ENCODE measurements around the gene PALLD. TPM values are rescaled to one million over a fixed set of nuclear protein-coding genes. Genes with fewer than 3 reads are reported as not detected.

Gene PALLD
- total and polyA plus RNA-seq, 2 of the 8 experiments (the other 6 are each of a cell fraction or from before 2014, with no cell fraction given) = 10.5 to 25.0 TPM

GRCh38 chr4:168600796-168601583 lies 104.1 kb downstream of the PALLD start:
- H3K56ac ChIP-seq (replicated peaks; ENCODE audit: insufficient read length, low read depth, low read length) = no peak overlapping the region
- no peak overlapping the region for H2BK5ac ChIP-seq (ENCODE audit: low read depth, low read length)
- H4K91ac ChIP-seq (replicated peaks; ENCODE audit: insufficient read length, low read length) = no peak overlapping the region
- H3K4me2 ChIP-seq (ENCODE audit: insufficient read depth in 1 of 2, low read depth in 2 of 2, low read length in 2 of 2) = no peak overlapping the region
- no peak overlapping the region for H3K14ac ChIP-seq (ENCODE audit: insufficient read length)
- TF ChIP-seq BRCA1 (IDR thresholded peaks at IDR 0.05; ENCODE audit: low read depth, low read length) (no peak), TEAD4 (IDR thresholded peaks at IDR 0.05; ENCODE audit: low read depth, low read length) (no peak), CBX5 (IDR thresholded peaks at IDR 0.05; ENCODE audit: low read depth, low read length) (no peak), NRF1 (IDR thresholded peaks at IDR 0.05; ENCODE audit: low read depth, low read length) (no peak), KDM1A (IDR thresholded peaks at IDR 0.05; ENCODE audit: borderline replicate concordance, low read length) (no peak), RBBP5 (IDR thresholded peaks at IDR 0.05; ENCODE audit: borderline replicate concordance, low read depth, low read length) (no peak), SUZ12 (IDR thresholded peaks at IDR 0.05; ENCODE audit: low read length) (no peak), KDM4A (IDR thresholded peaks at IDR 0.05; ENCODE audit: low read depth, low read length, severe bottlenecking) (no peak), KDM5A (IDR thresholded peaks at IDR 0.05; ENCODE audit: low read length) (no peak), CEBPB (IDR thresholded peaks at IDR 0.05; ENCODE audit: low read depth, low read length) (no peak), TAF7 (optimal IDR thresholded peaks at IDR 0.05; ENCODE audit: borderline replicate concordance, low read depth, low read length) (no peak), MAFK (IDR thresholded peaks at IDR 0.05; ENCODE audit: low read depth, low read length) (no peak), RNF2 (IDR thresholded peaks at IDR 0.05; ENCODE audit: borderline replicate concordance, low read depth, low read length, missing control alignments, poor library complexity, severe bottlenecking) (no peak)
- peaks cover 0 to 3% (median 0%) of the 10 kb centered on the region in 4 experiments; a peak in 1 of 7 replicates for H3K4me1 ChIP-seq (replicated peaks in 1 of 4; ENCODE audit: control insufficient read depth in 3 of 4, insufficient read depth in 4 of 4, low read length in 3 of 4)
- DNase-seq (ENCODE audit: low read depth in 1 of 2, low spot score in 2 of 2) (no peak), FAIRE-seq (no peak)
- no peaks in the 10 kb centered on the region for H3K9me3 ChIP-seq (ENCODE audit: insufficient read depth in 2 of 2, low read depth in 1 of 2, low read length in 1 of 2)
- H3K18ac ChIP-seq (ENCODE audit: extremely low read depth, low read length) = no peak overlapping the region
- H3K9ac ChIP-seq (replicated peaks in 1 of 4; ENCODE audit: extremely low read depth in 1 of 4, low read depth in 3 of 4, low read length in 3 of 4) = no peak overlapping the region
- H2BK120ac ChIP-seq (replicated peaks; ENCODE audit: low read depth, low read length) = no peak overlapping the region
- no peak overlapping the region for H2BK12ac ChIP-seq (ENCODE audit: low read depth, low read length)
- H4K8ac ChIP-seq (ENCODE audit: extremely low read depth, insufficient read depth, low read length) = no peak overlapping the region
- no peak overlapping the region for H2BK15ac ChIP-seq (ENCODE audit: low read length)
- H2AFZ ChIP-seq (ENCODE audit: low read length) = no peak overlapping the region
- H3K4me3 ChIP-seq (ENCODE audit: extremely low read depth in 1 of 4, insufficient read depth in 2 of 4, low read depth in 3 of 4, low read length in 4 of 4) = no peak overlapping the region
- no peak overlapping the region for H2AK5ac ChIP-seq (ENCODE audit: low read depth, low read length)
- H4K5ac ChIP-seq (ENCODE audit: insufficient read length, low read depth, low read length) = no peak overlapping the region
- H3K23ac ChIP-seq (ENCODE audit: insufficient read length) = no peak overlapping the region
- 81% methylated on average over 5 of the region's 5 CpGs; no CpG with 5 or more reads in 1 of the 2 experiments for WGBS, 2 experiments (ENCODE audit: extremely low coverage in 1 of 2, insufficient coverage in 1 of 2, insufficient read length in 1 of 2, insufficient replicate concordance in 2 of 2, low coverage in 1 of 2, low lambda C conversion rate in 2 of 2, missing lambda C conversion rate in 1 of 2)
- ChIA-PET POLR2A (ENCODE audit: partially characterized antibody) (no interaction called here), CTCF (ENCODE audit: partially characterized antibody) (interaction anchor here (0.6 to 1.6 kb wide), 6 partner anchors 9 to 345 kb away, joined by 3 to 7 read pairs (median 3); no protein-coding TSS in a partner anchor)
- no peaks in the 10 kb centered on the region for H3K36me3 ChIP-seq (ENCODE audit: control insufficient read depth in 2 of 4, insufficient read depth in 4 of 4, low read length in 3 of 4)
- H4K20me1 ChIP-seq (replicated peaks in 1 of 2; ENCODE audit: control insufficient read depth in 1 of 2, insufficient read depth in 2 of 2, low read length in 2 of 2) = no peaks in the 10 kb centered on the region
- no peak overlapping the region for H2BK20ac ChIP-seq (ENCODE audit: low read length)
- H3K79me2 ChIP-seq (ENCODE audit: control insufficient read depth in 1 of 2, insufficient read depth in 2 of 2, low read length in 2 of 2) = no peaks in the 10 kb centered on the region
- no peaks in the 10 kb centered on the region for H3K27me3 ChIP-seq (replicated peaks in 1 of 4; ENCODE audit: control insufficient read depth in 3 of 4, extremely low read depth in 1 of 4, insufficient read depth in 3 of 4, low read length in 3 of 4)
- no peaks in the 10 kb centered on the region for H3K23me2 ChIP-seq (ENCODE audit: low read depth, low read length)
- H3K4ac ChIP-seq (replicated peaks; ENCODE audit: insufficient read length, low read depth, low read length) = no peak overlapping the region
- no peak overlapping the region for H3K27ac ChIP-seq (ENCODE audit: low read depth, low read length)
- H3K79me1 ChIP-seq (ENCODE audit: low read depth, low read length) = no peaks in the 10 kb centered on the region

Measured in H1 (cell line).